PC-3 (cell line): ENCODE data around the gene LKAAEAR1. TPM values are rescaled to one million over a fixed set of nuclear protein-coding genes. Genes with fewer than 3 reads are reported as not detected.
A peak's percentile ranks its signal among the peaks of the same experiment; 100 is the strongest.

ENCODE experiments used
- ATAC-seq: fragments of 200-7000 bp; cut with Tn5 transposase; 2 replicates; pipeline ENCODE4 v1.9.1; 2020; ENCODE audit warnings: mild to moderate bottlenecking, moderate library complexity
- BruUV-seq: library from RNA; stranded (reverse); fragments of 400-500 nt; replicated peaks from 2 replicates; lab custom pipeline; 2021; lab: Mats Ljungman, UMichigan
- CTCF ChIA-PET: fragments of 300-600 bp; sonication (Branson Sonifier 250); formaldehyde crosslinking; loops from one replicate; lab custom pipeline; 2022; ENCODE audit warnings: antibody characterized with exemption; lab: Charles Lee
- POLR2A ChIA-PET: fragments of 300-600 bp; sonication (Branson Sonifier 250); formaldehyde crosslinking; loops from one replicate; lab custom pipeline; 2022; ENCODE audit warnings: antibody characterized with exemption; ENCODE audit not compliant: unreplicated experiment; lab: Charles Lee
- DNase-seq: peaks from one replicate; pipeline ENCODE4 v3.0.0-alpha.2; 2015
- H2AFZ ChIP-seq: fragments of 300-600 bp; sonication (generic); 2 replicates; pipeline ENCODE4 v1.6.0; 2016; ENCODE audit warnings: antibody characterized with exemption, low read length
- H3F3A ChIP-seq: fragments of 300-600 bp; sonication (generic); one replicate; pipeline ENCODE4 v1.6.0; 2017; ENCODE audit warnings: antibody characterized with exemption, low read length, control low read depth, mild to moderate bottlenecking; ENCODE audit not compliant: unreplicated experiment
- H3K27ac ChIP-seq: fragments of 300-600 bp; sonication (generic); 2 replicates; pipeline ENCODE4 v1.5.1; 2016; ENCODE audit warnings: mild to moderate bottlenecking, low read length
- H3K27me3 ChIP-seq: fragments of 300-600 bp; sonication (generic); 2 replicates; pipeline ENCODE4 v1.6.1; 2016; ENCODE audit warnings: low read length, mixed read lengths
- H3K36me3 ChIP-seq: fragments of 300-600 bp; sonication (generic); 2 replicates; pipeline ENCODE4 v1.6.1; 2016; ENCODE audit warnings: low read depth, mixed run types, low read length, mixed read lengths
- H3K4me1 ChIP-seq: fragments of 300-600 bp; sonication (generic); 2 replicates; pipeline ENCODE4 v1.5.1; 2016; ENCODE audit warnings: low read length; ENCODE audit not compliant: insufficient read depth
- H3K4me2 ChIP-seq: fragments of 300-600 bp; sonication (generic); 2 replicates; pipeline ENCODE4 v1.6.0; 2016; ENCODE audit warnings: low read length
- H3K4me3 ChIP-seq: fragments of 300-600 bp; sonication (generic); 2 replicates; pipeline ENCODE4 v1.5.1; 2016; ENCODE audit warnings: mild to moderate bottlenecking, low read length, mixed read lengths
- H3K79me2 ChIP-seq: fragments of 300-600 bp; sonication (generic); 2 replicates; pipeline ENCODE4 v1.6.1; 2017; ENCODE audit warnings: low read length, mixed read lengths
- H3K9ac ChIP-seq: fragments of 300-600 bp; sonication (generic); 2 replicates; pipeline ENCODE4 v1.6.0; 2016; ENCODE audit warnings: mild to moderate bottlenecking, low read length
- H3K9me2 ChIP-seq: fragments of 300-600 bp; sonication (generic); replicated peaks from 2 replicates; pipeline ENCODE4 v1.6.1; 2016; ENCODE audit warnings: mixed run types, low read length, mixed read lengths
- H3K9me3 ChIP-seq: fragments of 300-600 bp; sonication (generic); 2 replicates; pipeline ENCODE4 v1.6.1; 2016; ENCODE audit warnings: low read length, mixed read lengths
- H4K20me1 ChIP-seq: fragments of 300-600 bp; sonication (generic); 2 replicates; pipeline ENCODE4 v1.6.1; 2016; ENCODE audit warnings: low read length, mixed read lengths
- CTCF ChIP-seq: fragments of 300-600 bp; sonication (generic); conservative IDR thresholded peaks from 2 replicates; pipeline ENCODE4 v1.5.1; 2017; ENCODE audit warnings: antibody characterized with exemption, low read depth, mild to moderate bottlenecking, low read length
- EZH2 ChIP-seq: fragments of 300-600 bp; sonication (generic); IDR thresholded peaks from one replicate; pipeline ENCODE4 v1.6.1; 2017; ENCODE audit warnings: antibody characterized with exemption, mild to moderate bottlenecking, low read length; ENCODE audit not compliant: unreplicated experiment
- EZH2phosphoT487 ChIP-seq: fragments of 300-600 bp; sonication (generic); IDR thresholded peaks from 2 replicates; pipeline ENCODE4 v1.6.1; 2018; ENCODE audit warnings: mild to moderate bottlenecking, antibody characterized with exemption, low read length, borderline replicate concordance
- intact Hi-C: fragments of 100-400 bp; cut with micrococcal nuclease; formaldehyde crosslinking; loops from 2 replicates; pipeline ENCODE4 v1.9.0; 2023
- total RNA-seq: library from RNA; depleted of rRNA; stranded (reverse); fragments of >200 nt; gene quantifications from 2 replicates; pipeline ENCODE4 v1.2.3, GENCODE V29; 2014

Gene LKAAEAR1
- total RNA-seq, 1 experiment from 2014 or later: 1.1 TPM

DNA sequence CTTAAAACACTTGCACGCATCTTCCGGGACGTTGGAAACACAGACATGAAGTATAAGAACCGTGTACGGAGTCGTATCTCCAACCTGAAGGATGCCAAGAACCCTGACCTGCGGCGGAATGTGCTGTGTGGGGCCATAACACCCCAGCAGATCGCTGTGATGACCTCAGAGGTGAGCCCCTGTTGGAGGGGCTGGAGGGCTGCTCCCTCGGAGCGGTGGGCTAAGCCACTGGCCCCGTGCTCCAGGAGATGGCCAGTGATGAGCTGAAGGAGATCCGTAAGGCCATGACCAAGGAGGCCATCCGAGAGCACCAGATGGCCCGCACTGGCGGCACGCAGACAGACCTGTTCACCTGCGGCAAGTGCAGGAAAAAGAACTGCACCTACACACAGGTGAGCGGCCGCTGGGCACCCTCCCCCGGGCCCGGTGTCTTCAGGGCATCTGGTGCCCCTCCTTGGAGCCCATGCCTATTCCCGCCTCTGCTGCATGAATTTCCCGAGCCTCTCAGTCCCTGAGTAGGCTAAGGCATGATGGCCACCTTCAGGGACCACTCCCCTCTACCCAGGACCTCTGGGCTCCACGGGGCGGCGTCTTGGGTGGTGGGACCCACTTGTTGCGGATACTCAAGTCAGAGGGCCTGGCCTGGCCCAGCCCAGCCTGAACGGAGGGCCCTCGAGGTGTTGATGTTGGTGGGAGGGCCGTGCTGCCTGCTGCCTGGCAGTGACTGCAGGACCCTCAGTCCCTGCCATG lies 13.8 kb downstream of the LKAAEAR1 start:
- Histone ChIP-seq H3K9ac (no peak overlapping the region), H3K9me2 (no peaks in the 10 kb centered on the region), H4K20me1 (no peaks in the 10 kb centered on the region), H3K4me3 (no peak overlapping the region), H3K4me1 (peaks cover 11% of the 10 kb centered on the region), H3K79me2 (no peaks in the 10 kb centered on the region), H3K4me2 (no peak overlapping the region), H3K27ac (no peak overlapping the region), H3K36me3 (no peaks in the 10 kb centered on the region), H3F3A (no peaks in the 10 kb centered on the region), H2AFZ (no peak overlapping the region), H3K27me3 (no peaks in the 10 kb centered on the region), H3K9me3 (no peaks in the 10 kb centered on the region)
- intact Hi-C loops: no loop called here
- POLR2A ChIA-PET: no interaction called here
- no TSS peak for BruUV-seq
- DNase-seq: no peak
- CTCF ChIA-PET: interaction anchor here (1.2 kb wide), 1 partner anchor 13 kb away, joined by 4 read pairs; no protein-coding TSS in a partner anchor
- no peak for ATAC-seq
- no peak for TF ChIP-seq EZH2phosphoT487
- no peak for TF ChIP-seq CTCF
- no peak for TF ChIP-seq EZH2

DNA sequence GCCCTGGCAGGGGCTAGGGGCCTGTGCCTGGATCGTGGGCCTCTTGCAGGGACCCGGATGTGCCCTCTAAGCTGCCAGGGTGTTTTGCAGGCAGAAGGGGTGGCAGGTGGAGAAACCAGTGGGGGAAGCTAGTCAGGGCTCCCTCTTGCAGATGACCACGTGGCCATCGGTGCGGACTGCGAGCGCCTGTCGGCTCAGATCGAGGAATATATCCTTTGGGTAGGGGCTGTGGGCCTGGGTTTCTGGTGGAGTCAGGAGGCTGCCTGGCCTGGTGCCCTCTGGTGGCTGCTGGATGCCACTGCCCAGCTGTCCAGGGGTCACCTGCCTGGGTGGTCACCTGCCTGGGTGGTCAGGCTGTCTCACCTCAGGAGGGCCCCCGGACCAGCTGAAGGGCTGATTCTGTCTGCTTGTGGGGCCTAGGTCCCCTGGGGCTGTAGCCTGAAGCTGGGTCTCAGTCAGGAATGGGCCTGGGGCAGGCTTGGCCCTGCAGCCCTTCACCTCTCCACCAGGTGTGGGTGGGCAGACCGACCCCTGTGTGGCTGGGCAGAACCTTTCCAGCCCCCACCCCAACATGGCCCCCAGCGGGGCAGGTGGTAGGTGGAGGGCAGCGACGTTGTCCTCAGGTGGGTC lies 14.5 kb downstream of the LKAAEAR1 start:
- Histone ChIP-seq H3K79me2 (no peaks in the 10 kb centered on the region), H3K36me3 (no peaks in the 10 kb centered on the region), H4K20me1 (no peaks in the 10 kb centered on the region), H3K27ac (no peak overlapping the region), H3K4me2 (no peak overlapping the region), H3K9me2 (no peaks in the 10 kb centered on the region), H3K9ac (no peak overlapping the region), H3F3A (no peaks in the 10 kb centered on the region), H2AFZ (no peak overlapping the region), H3K9me3 (no peaks in the 10 kb centered on the region), H3K27me3 (no peaks in the 10 kb centered on the region), H3K4me3 (no peak overlapping the region), H3K4me1 (peaks cover 18% of the 10 kb centered on the region)
- TF ChIP-seq CTCF (peak; percentile 92), EZH2phosphoT487 (no peak)
- peak; percentile 53 for ATAC-seq
- intact Hi-C loops: no loop called here
- peak; percentile 48 for DNase-seq
- POLR2A ChIA-PET: no interaction called here
- BruUV-seq: no TSS peak
- CTCF ChIA-PET: interaction anchor here (1.2 kb wide), 1 partner anchor 14 kb away, joined by 4 read pairs; no protein-coding TSS in a partner anchor

GRCh38 chr20:64069209-64069613 lies 15.0 kb downstream of the LKAAEAR1 start:
- Histone ChIP-seq H3K4me2 (no peak overlapping the region), H3K9me2 (no peaks in the 10 kb centered on the region), H3F3A (no peaks in the 10 kb centered on the region), H3K27me3 (no peaks in the 10 kb centered on the region), H3K36me3 (no peaks in the 10 kb centered on the region), H3K79me2 (peaks cover under 1% of the 10 kb centered on the region; the same call in 1 of the 2 replicates), H3K9ac (no peak overlapping the region), H3K27ac (no peak overlapping the region), H3K4me3 (no peak overlapping the region), H3K9me3 (no peaks in the 10 kb centered on the region), H3K4me1 (peaks cover 24% of the 10 kb centered on the region), H2AFZ (no peak overlapping the region), H4K20me1 (no peaks in the 10 kb centered on the region)
- POLR2A ChIA-PET: no interaction called here
- CTCF ChIA-PET: no interaction called here
- TF ChIP-seq EZH2phosphoT487 (no peak), EZH2 (no peak), CTCF (no peak)
- intact Hi-C loops: no loop called here
- ATAC-seq (no peak), DNase-seq (no peak)
- no TSS peak for BruUV-seq
